SK-N-SH (cell line): ENCODE results near the gene PCSK5.

Source experiments
- EP300 ChIP-seq, 2 experiments: IDR thresholded peaks; 2 replicates each; pipeline versions ENCODE4 v1.4.0 to v1.6.1; 2012; ENCODE audit warnings: borderline replicate concordance in 1 of 2, low read depth in 1 of 2, low read length in 1 of 2
- EZH2phosphoT487 ChIP-seq: fragments of 200-600 bp; sonication (generic); IDR thresholded peaks from 2 replicates; pipeline ENCODE4 v1.6.1; 2017; ENCODE audit warnings: low read depth, mixed run types, mild to moderate bottlenecking, antibody characterized with exemption, moderate library complexity, borderline replicate concordance
- MAX ChIP-seq: IDR thresholded peaks from 2 replicates; pipeline ENCODE4 v1.4.0; 2012; ENCODE audit warnings: low read depth
- POLR2AphosphoS5 ChIP-seq: IDR thresholded peaks from 2 replicates; pipeline ENCODE4 v1.6.1; 2012; ENCODE audit warnings: low read depth, low read length
- TF ChIP-seq, protein P1 (sequence below): fragments of 200-600 bp; sonication (generic); IDR thresholded peaks from 2 replicates; pipeline ENCODE4 v1.6.1; 2017; ENCODE audit warnings: antibody characterized with exemption, mild to moderate bottlenecking, moderate library complexity

DNA sequence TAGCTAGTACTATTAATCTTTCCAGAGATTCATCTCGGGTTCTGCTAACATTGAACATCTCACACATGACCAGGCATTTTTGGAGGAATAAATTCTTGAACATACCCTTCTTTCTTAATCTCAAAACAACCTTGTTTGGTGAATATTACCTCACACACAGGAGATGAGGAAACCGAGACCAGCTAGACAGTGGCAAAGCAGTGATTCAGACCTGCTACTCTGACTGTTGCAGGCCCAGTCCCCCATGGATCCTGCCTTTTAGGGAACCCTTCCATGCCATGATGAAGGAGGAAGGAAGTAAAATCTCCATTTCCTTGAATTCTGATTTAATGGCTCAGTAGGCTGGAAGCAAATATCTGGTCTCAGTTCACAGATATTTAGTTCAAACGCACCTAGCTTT, 2.6 kb downstream of the PCSK5 start:
- TF ChIP-seq POLR2AphosphoS5 (no peak), EP300 (IDR thresholded peaks at IDR 0.05; ENCODE audit: borderline replicate concordance in 1 of 2, low read depth in 1 of 2, low read length in 1 of 2) (no peak), MAX (no peak), EZH2phosphoT487 (no peak)
- TF ChIP-seq, protein P1, sequence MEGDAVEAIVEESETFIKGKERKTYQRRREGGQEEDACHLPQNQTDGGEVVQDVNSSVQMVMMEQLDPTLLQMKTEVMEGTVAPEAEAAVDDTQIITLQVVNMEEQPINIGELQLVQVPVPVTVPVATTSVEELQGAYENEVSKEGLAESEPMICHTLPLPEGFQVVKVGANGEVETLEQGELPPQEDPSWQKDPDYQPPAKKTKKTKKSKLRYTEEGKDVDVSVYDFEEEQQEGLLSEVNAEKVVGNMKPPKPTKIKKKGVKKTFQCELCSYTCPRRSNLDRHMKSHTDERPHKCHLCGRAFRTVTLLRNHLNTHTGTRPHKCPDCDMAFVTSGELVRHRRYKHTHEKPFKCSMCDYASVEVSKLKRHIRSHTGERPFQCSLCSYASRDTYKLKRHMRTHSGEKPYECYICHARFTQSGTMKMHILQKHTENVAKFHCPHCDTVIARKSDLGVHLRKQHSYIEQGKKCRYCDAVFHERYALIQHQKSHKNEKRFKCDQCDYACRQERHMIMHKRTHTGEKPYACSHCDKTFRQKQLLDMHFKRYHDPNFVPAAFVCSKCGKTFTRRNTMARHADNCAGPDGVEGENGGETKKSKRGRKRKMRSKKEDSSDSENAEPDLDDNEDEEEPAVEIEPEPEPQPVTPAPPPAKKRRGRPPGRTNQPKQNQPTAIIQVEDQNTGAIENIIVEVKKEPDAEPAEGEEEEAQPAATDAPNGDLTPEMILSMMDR: no peak
